ENCODE data around the gene HECW1.

Gene HECW1

DNA sequence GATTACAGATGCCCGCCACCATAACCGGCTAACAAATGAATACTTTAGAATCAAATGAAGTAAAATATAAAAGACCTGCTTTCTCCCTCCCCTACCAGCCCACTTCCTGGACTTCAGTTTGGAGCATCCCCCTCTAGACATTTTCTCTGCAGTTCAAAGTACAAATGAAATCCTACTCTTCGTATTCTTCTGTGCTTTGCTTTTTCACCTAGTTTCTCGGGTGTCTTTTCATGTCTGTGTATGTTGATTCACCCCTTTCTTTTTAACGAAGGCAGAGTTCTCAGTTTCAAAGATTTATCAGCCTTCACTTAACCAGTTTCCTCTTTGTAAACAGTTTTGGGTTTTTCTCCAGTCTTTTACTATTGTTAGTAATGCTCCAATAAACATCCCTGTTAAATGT, 324.6 kb downstream of the HECW1 start:
- DNase-seq (ENCODE audit: low read depth in 2 of 2): no peak

DNA sequence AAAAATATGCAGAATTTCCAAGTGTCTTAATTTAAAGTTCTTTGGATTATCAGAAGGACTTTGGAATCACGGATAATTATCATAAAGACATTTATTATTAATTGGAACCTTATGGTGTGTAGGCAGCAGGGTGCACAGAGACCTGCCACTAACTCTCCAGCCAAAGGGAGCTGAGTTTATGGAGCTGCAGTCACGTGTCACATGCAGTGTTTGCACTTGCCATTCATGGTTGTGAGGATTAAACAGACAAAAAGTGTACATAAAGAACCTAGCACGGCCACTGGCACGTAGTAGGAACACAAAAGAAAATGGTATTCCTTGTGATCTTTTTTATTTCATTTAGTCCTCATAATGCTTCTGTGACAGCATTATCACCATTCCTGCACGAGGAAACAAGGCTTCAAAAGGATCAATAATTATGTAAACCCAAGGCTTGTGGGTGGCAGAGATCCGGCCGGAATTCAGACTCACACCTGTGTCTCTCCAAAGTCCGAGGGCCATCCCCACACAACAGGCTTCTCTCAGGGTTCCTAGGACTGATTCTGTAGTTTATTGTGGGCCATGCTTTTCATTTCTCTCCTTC, 326.5 kb downstream of the HECW1 start:
- DNase-seq (ENCODE audit: low read depth in 2 of 2): no peak

DNA sequence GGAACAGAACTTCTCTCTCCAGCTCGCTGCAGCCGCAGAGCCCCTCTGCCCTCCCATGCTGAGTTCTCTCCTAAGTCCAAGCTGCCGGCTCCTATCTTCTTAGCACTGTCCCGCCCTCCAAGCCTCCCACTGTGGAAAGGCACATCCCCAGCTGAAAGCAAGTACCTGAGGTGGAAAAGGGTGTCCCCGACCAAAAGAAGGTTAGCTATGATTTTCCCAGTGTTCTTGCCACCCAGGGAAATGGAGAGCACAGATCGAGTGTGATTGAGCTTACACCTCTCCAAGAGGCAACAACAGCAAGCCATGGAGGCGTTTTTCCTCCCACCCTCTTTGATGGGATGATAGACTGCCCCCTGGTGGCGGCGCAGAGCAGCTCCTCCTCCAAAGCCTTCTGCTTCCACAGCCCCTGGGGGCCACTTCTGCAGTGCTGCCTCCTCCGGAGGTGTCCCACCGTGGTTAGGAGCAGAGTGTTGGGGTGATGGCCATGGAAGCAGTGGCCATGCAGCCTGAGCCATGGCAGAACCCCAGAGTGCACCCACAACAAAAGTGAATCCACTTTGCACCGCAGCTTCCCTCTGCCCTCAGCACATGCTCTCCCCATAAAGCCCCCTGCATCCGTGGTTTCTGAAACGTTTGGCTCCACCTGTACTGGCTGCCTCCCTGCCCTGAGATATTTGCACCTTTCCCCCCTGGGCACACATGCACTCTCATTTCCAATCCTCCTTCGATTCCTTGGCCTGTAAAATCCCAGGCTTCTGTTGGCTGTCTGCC, 327.4 kb downstream of the HECW1 start:
- DNase-seq (ENCODE audit: low read depth in 2 of 2): peak in 1 of 2 donors; percentile 17

DNA sequence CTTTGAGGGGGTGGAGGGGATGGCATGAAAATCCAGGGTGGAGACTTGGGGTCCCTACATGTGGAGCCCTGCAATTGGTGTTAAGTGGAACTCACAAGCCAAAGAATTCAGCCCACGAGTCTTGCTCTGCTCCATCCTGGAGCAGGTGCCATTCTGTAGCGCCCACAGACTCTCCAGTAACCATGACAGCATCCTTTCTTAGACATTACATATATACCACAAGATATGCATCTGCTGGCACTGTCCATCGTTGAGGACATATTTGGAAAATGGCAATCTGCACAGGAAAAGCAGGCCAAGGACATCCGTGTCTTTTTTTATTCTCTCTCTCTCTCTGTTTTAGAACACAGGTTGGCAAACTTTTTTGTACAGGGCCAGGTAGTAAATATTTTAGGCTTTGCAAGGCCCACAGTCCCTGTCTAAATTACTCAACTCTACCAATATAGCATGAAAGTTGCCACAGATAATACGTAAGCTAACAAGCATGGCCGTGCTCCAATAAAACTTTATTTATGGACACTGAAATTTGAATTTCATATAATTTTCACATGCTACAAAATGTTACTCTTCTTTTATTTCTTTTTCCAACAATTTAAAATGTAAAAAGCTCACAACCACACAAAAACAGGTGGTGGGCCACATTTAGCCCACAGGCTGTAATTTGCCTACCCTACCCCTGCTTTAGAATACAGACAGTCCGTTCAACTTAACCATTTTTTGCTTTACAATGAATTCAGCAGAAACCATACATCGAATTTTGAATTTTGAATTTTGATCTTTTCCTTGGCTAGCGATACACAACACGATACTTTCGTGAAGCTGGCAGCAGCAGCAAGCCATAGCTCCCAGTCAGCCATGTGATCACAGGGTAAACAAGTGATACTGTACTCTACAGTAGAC, 329.0 kb downstream of the HECW1 start:
- DNase-seq (ENCODE audit: low read depth in 2 of 2): no peak

DNA sequence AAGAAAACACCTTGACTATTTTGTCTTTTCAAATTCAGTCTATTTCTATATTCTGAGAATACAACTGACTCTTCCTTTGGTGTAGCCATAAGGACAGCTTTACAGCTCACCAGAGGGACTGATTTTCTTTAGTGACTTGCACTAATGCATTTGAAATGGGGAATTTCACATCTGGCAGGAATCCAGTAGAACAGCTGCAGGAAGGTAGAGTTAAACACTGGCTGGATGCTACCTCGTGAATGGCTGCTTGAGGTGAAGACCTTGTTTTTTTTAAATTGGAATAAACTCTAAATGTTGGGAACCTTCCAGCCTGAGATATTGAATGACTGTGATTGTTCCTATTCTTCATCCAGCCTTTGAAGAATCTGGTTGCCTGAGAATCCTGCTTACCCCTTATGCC, 330.9 kb downstream of the HECW1 start:
- no peak for DNase-seq (ENCODE audit: low read depth in 2 of 2)

DNA sequence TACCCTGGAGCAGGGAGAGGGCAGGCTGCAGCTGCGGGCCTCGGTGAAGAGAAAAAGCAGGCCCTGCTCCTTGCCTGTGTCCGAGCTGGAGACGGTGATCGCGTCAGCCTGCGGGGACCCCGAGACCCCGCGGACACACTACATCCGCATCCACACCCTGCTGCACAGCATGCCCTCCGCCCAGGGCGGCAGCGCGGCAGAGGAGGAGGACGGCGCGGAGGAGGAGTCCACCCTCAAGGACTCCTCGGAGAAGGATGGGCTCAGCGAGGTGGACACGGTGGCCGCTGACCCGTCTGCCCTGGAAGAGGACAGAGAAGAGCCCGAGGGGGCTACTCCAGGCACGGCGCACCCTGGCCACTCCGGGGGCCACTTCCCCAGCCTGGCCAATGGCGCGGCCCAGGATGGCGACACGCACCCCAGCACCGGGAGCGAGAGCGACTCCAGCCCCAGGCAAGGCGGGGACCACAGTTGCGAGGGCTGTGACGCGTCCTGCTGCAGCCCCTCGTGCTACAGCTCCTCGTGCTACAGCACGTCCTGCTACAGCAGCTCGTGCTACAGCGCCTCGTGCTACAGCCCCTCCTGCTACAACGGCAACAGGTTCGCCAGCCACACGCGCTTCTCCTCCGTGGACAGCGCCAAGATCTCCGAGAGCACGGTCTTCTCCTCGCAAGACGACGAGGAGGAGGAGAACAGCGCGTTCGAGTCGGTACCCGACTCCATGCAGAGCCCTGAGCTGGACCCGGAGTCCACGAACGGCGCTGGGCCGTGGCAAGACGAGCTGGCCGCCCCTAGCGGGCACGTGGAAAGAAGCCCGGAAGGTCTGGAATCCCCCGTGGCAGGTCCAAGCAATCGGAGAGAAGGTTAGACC, 332.5 kb downstream of the HECW1 start:
- no peak for DNase-seq (ENCODE audit: low read depth in 2 of 2)

DNA sequence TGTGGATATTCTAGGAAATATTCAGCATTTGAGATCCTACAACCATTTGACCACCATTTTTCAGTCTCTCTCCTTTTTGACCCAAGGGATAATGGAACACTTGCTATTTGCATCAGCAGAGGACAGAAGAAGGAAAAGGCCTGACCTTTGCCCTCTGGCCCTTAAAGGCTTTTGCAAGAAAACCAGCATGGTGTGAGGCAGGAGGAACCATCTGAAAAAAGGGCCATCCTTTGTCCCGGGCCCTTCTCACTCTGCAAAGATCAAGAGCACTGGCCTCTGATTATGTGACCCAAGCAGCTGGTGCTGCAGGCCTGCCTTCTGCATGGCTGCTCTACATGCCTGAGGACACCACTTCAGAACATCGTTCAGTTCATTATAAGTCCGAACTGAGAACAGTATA, 337.1 kb downstream of the HECW1 start:
- no peak for DNase-seq (ENCODE audit: low read depth in 2 of 2)

DNA sequence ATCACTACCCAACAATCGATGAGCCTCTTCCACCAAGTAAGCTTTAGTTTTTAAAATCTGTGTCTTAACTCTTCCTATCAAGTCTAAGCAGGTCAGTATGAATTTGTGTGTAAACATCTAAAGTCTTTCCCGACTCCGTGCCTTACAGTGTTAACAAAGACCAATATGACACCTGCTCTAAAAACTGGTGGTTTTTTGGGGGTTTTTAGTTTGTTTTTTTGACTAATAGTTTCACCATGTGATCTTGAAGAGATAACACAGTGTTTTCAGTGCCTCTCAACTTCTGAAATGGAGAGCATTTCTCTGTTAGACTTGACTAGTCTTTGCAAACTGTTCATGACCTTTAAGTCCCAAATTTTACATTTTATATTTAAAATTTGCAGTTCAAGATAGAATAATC, 338.4 kb downstream of the HECW1 start:
- no peak for DNase-seq (ENCODE audit: low read depth in 2 of 2)

DNA sequence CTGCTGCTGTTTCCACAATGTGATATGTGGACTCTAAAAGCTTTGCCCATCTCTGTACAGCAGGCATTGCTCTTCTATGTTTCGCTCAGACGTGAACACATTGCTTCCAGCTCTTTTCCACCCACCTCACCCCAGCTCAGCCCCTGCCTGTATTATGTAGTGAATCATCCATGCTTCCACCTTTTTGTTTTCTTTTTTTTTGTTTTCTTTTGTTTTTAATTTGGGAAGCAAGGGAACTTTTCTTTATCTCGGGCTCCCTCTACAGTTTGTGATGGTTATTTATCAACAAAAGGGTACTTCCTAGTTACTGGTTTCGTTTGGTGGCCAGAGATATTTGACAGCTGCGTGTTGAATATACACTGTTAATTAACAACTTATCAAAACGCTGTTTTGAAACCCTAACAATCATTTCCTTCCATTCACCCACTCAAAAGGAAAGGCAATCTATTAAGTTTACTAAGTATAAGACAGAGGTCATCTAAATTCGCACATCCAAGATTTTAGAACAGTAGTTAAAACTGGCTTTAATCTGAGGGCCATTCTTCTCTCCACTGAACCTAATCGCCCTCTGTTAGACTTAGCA, 342.6 kb downstream of the HECW1 start:
- no peak for DNase-seq (ENCODE audit: low read depth in 2 of 2)

DNA sequence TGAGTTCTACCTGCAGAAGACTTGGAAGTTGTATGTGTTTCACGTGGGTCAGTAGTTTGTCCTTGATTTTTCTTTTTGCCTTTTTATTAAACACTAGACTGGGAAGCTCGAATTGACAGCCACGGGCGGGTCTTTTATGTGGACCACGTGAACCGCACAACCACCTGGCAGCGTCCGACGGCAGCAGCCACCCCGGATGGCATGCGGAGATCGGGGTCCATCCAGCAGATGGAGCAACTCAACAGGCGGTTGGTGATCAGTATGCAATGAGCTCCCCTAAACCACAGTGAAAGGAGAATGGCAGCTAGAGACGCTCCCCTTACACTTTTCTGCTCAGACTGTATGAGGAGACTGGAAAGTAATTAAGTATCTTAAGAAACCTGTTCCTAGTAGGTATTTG, 343.8 kb downstream of the HECW1 start:
- no peak for DNase-seq (ENCODE audit: low read depth in 2 of 2)

DNA sequence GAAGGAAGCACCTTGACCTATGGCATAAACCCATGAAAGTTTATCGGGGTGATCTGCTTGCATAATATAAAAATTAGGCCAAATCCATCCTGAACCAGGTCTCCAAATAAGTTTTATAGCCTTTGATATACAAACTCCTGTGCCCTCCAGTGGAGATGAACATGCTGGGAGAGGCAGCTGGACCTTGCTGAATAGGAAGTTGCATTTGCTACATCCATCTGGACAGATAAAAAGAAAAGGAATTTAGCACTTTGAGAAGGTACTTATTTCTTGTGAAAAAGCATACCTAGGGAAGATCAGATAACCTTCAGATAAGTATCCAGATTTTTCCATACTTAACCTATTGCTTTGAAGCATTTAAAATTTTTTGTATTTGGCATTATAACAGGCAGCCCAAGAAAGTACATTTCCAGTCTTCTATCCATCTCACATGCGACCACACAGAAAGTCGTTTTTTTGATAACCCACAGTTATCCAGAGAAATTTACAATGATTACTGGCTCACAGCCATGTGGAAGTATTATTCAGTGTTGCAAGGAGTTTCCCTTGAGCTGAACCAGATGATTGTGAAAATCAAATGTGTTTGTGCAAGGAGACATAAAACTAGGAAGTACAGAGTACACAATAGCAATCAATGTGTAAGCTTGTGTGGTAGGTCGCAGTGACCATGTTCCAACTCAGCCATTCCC, 346.0 kb downstream of the HECW1 start:
- no peak for DNase-seq (ENCODE audit: low read depth in 2 of 2)

DNA sequence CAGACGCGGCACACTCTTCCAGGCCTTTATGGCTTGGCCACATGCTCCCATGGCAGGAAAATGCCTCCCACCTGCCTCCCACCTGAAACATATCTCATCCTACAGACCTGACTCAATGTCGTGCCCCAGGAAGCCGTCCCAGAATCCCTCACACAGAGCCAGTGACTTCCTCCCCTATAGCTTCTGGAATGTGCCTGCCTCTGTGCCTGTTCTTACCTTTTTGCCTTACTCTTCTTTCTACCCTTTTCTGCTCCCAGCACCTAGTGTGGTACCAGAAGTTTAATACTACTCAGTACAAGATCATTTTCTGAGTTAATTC, 346.5 kb downstream of the HECW1 start:
- no peak for DNase-seq (ENCODE audit: low read depth in 2 of 2)

DNA sequence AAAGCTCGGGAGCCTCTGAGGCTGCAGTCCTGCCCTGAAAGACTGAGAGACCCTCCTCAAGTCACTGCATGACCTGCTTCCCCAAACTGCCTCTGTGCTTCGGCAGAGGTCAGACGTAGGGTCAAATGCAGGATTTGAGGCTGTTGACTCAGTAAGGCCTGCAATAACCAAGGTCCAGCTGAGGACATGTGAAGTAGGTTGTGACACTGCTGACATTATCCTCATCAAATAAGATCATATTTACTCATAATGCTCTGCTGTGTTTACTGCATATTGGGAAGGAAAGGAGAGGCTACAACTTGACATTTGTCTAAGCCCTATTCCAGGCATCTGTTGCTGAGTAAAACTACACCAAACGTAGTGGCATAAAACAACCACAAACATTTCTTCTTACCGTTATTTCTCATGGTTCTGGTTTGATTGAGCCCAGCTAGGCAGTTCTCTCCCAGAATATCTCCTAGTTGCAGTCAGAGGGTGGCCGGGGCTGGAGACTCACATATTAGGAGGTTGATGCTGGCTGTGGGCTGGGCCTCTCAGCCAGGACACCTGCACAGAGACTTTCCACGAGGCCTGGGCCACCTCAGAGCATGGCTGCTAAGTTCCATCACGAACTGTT, 348.4 kb downstream of the HECW1 start:
- DNase-seq (ENCODE audit: low read depth in 2 of 2): no peak

DNA sequence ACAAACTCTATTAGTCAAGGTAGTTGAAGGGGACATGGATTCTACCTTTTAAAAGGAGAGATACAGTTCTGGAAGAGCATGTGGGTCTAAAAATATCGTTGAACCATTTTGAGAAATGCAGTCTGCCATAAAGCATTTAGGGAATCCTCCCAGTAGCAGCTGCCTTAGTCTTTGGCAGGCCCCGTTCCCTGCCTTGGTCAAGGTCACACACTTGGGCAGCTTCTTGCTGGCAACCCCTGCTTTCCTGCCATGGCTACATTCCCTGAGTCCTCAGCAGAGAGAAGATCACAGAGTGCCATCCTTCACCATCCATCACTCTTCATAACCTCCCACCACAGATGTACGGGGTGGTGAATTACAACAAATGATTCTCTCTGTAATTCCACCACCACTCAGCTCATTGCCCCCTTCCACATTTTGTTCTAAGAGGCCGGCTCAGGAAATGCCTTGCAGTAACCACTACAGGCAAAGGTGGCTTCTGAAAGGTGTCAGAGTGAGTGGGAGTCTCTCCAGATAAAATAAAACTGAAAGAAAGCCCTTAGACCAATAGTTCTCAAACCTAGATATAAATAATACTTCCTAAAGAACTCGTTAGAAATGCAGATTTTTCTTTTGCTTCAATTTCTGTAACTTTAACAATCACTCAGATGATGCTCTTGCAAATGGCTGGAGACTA, 349.0 kb downstream of the HECW1 start:
- DNase-seq (ENCODE audit: low read depth in 2 of 2): no peak

DNA sequence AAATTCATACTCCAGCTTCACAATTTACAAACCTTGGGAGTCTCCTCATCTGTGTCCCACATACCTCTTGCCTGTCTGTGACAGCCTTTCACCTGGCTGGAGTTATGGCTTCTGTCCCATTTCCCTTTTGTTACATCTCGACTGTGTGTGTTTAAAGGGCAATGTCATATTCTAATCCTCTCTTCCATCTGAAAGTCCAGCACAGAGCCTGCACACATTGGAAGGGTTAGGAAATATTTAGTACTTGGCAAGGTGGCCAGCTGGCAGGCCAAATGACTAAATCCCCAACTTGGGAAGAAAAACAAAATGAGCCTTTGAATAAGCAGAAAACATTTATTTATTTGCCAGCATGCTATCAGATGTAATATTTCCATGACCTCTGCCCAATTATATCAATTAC, 350.4 kb downstream of the HECW1 start:
- no peak for DNase-seq (ENCODE audit: low read depth in 2 of 2)

DNA sequence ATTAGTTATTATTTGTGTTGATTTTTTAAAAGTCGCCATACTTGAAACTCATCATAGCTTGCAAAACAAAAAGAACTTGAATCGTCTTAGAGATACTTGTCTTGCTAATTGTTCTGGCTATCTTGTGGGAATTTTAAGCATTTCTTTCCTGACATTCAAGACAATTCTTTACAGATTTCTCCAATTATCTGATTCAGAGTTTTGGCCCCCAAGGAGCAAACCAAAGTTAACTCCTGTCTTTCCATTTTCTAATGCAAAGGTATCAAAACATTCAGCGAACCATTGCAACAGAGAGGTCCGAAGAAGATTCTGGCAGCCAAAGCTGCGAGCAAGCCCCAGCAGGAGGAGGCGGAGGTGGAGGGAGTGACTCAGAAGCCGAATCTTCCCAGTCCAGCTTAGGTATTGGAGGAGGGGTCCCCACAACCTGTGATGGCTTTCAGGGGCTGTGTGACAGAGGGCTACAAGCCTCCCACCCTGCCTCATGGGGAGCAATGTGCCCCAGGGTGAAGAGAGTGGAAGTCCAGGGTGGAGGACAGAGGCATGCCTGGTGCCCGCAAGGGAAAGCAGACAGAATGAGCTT, 351.0 kb downstream of the HECW1 start:
- DNase-seq (ENCODE audit: low read depth in 2 of 2): no peak

DNA sequence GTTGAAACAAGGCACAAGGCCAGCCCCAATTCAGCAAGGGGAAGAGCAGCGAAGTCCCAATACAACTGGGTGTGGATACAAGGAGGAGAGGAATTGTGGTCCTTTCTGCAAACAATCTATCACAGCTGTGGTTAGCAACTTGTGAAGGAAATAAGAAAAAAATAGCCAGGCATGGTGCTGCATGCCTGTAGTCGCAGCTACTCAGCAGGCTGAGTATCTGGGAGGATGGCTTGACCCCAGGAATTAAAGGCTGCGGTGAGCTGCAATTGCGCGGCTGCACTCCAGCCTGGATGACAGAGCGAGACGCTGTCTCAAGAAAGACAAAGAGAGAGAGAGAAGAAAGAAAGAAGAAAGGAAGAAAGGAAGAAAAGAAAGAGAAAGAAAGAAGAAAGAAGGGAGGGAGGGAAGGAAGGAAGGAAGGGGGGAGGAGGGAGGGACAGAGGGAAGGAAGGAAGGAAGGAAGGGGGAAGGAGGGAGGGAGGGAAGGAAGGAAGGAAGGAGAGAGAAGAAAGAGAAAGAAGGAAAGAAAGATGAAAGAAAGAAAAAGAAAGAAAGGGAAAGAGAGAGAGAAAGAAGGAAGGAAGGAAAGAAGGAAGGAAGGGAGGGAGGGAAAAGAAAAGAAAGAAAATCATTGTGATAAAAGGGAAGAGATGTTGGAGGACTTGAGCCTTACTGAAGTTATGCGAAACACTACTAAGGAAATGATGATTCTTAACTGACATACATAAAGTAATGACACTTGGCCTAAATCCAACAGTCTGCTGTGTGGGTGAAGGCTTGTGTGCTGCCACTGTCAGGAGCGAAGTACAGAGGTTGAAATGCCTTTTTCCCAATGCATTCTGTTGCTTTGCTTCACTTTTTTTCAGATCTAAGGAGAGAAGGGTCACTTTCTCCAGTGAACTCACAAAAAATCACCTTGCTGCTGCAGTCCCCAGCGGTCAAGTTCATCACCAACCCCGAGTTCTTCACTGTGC, 353.4 kb downstream of the HECW1 start:
- no peak for DNase-seq (ENCODE audit: low read depth in 2 of 2)

DNA sequence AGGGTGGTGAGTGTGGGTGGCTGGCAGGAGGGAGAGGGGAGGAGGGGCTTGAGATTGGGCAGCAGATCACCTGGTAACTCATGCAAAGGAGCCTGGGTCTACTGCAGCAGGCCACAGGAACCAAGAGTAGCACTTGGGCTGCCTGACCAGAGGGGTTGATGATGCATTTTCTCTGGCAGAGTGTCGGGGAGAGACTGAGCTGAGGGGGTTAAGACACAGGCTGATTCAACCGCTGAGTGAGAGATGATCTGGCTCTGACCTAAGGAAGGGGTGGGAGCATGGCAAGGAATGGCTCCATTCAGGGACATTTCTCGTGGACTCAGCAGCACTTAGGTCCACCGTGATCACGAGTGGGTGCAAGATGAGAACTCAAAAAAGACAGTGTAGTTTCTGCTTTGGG, 355.0 kb downstream of the HECW1 start:
- no peak for DNase-seq (ENCODE audit: low read depth in 2 of 2)
